Esophagus muscularis mucosa (tissue), 3 donors: ENCODE results near the gene CD27.
"Not testable (repeated sequence)": the region's sequence is repeated elsewhere in the genome, so short reads cannot be mapped to it uniquely, and the experiment has no call there.

Experiments
- CTCF ChIP-seq, 3 experiments: fragments of 200-600 bp in 2 of 3; fragments of 450-650 bp in 1 of 3; sonication (generic) in 2 of 3; IDR thresholded peaks; one replicate each; pipeline ENCODE4 v1.5.1; 2017 to 2019; ENCODE audit warnings: antibody characterized with exemption in 3 of 3, mild to moderate bottlenecking in 2 of 3, moderate library complexity in 1 of 3
- POLR2A ChIP-seq: fragments of 450-650 bp; IDR thresholded peaks from one replicate; pipeline ENCODE4 v1.6.1; 2017; ENCODE audit warnings: antibody characterized with exemption, moderate library complexity, mild to moderate bottlenecking, low read depth
- POLR2AphosphoS5 ChIP-seq, 2 donors: sonication (generic); formaldehyde crosslinking; IDR thresholded peaks; one replicate each; pipeline ENCODE4 v1.6.1; 2017; ENCODE audit warnings: antibody characterized with exemption in 2 of 2

DNA sequence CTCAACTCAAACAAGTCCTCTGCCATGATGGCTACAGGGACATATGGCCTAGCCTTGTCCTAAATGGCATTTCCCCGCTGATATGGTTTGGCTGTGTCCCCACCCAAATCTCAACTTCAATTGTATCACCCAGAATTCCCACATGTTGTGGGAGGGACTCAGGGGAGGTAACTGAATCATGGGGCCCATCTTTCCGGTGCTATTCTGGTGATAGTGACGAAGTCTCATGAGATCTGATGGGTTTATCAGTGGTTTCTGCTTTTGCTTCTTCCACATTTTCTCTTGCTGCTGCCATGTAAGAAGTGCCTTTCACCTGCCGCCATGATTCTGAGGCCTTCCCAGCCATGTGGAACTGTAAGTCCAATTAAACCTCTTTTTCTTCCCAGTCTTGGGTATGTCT is 22.0 kb downstream of the CD27 start:
- TF ChIP-seq POLR2A; CTCF (IDR thresholded peaks at IDR 0.05); POLR2AphosphoS5 (IDR thresholded peaks at IDR 0.05): not testable (repeated sequence)
